Measurements from ENCODE around the gene SCN5A.

The SCN5A gene

GRCh38 chr3:38545983-38546382 is 103.5 kb downstream of the SCN5A start:
- DNase-seq (ENCODE audit: low read depth) = no peak
- TF ChIP-seq CTCF (IDR thresholded peaks at IDR 0.05; ENCODE audit: low read length, missing control alignments) = no peak
- no peak overlapping the region for H3K4me3 ChIP-seq (replicated peaks; ENCODE audit: low read depth, low read length)

- no peak for TF ChIP-seq CTCF (IDR thresholded peaks at IDR 0.05; ENCODE audit: low read length, missing control alignments)
- H3K4me3 ChIP-seq (replicated peaks; ENCODE audit: low read depth, low read length) = no peak overlapping the region
- DNase-seq (ENCODE audit: low read depth) = no peak
Measured at GRCh38 chr3:38545550-38545949, 103.9 kb downstream of the SCN5A start.

GRCh38 chr3:38544926-38545325 is 104.6 kb downstream of the SCN5A start:
- DNase-seq (ENCODE audit: low read depth) = no peak
- TF ChIP-seq CTCF (IDR thresholded peaks at IDR 0.05; ENCODE audit: low read length, missing control alignments) = no peak
- no peak overlapping the region for H3K4me3 ChIP-seq (replicated peaks; ENCODE audit: low read depth, low read length)

- DNase-seq (ENCODE audit: low read depth) = no peak
- no peak overlapping the region for H3K4me3 ChIP-seq (replicated peaks; ENCODE audit: low read depth, low read length)
- no peak for TF ChIP-seq CTCF (IDR thresholded peaks at IDR 0.05; ENCODE audit: low read length, missing control alignments)
Measured at GRCh38 chr3:38543586-38543985, 105.9 kb downstream of the SCN5A start.

- no peak for DNase-seq (ENCODE audit: low read depth)
- no peak overlapping the region for H3K4me3 ChIP-seq (replicated peaks; ENCODE audit: low read depth, low read length)
- no peak for TF ChIP-seq CTCF (IDR thresholded peaks at IDR 0.05; ENCODE audit: low read length, missing control alignments)
Measured at GRCh38 chr3:38542401-38543298, 106.8 kb downstream of the SCN5A start.

GRCh38 chr3:38541806-38542205 is 107.7 kb downstream of the SCN5A start:
- peak; percentile 44 for DNase-seq (ENCODE audit: low read depth)
- no peak overlapping the region for H3K4me3 ChIP-seq (replicated peaks; ENCODE audit: low read depth, low read length)
- TF ChIP-seq CTCF (IDR thresholded peaks at IDR 0.05; ENCODE audit: low read length, missing control alignments) = no peak

All from fibroblast of pulmonary artery (primary cell).